DND-41 (cell line): ENCODE measurements around the gene ELN.

ENCODE experiments used
- EZH2 ChIP-seq: IDR thresholded peaks from 3 replicates; pipeline ENCODE4 v1.6.1; 2012; ENCODE audit warnings: borderline replicate concordance, low read depth, mild to moderate bottlenecking, moderate library complexity, low read length, inconsistent platforms; ENCODE audit not compliant: severe bottlenecking
- TF ChIP-seq, protein P1 (sequence below): IDR thresholded peaks from 2 replicates; pipeline ENCODE4 v1.5.1; 2012; ENCODE audit warnings: borderline replicate concordance, low read length, moderate library complexity, mild to moderate bottlenecking; ENCODE audit not compliant: poor library complexity, severe bottlenecking; ENCODE audit errors: extremely low read depth

DNA sequence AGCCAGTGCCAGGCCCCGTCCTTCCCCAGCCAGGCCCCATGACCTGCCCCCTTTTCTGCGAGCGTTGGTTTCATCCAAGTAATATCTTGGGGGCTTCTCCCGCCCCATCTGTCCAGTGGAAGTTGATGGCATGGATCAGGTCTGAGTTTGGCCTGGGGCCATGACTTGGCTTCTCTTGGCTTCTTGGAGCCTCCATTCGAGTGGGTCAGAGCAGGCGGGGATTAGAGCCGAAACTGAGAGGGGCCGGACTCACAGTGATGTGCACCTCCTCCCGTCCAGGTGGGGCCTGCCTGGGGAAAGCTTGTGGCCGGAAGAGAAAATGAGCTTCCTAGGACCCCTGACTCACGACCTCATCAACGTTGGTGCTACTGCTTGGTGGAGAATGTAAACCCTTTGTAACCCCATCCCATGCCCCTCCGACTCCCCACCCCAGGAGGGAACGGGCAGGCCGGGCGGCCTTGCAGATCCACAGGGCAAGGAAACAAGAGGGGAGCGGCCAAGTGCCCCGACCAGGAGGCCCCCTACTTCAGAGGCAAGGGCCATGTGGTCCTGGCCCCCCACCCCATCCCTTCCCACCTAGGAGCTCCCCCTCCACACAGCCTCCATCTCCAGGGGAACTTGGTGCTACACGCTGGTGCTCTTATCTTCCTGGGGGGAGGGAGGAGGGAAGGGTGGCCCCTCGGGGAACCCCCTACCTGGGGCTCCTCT, 40.6 kb downstream of the ELN start:
- TF ChIP-seq, protein P1, sequence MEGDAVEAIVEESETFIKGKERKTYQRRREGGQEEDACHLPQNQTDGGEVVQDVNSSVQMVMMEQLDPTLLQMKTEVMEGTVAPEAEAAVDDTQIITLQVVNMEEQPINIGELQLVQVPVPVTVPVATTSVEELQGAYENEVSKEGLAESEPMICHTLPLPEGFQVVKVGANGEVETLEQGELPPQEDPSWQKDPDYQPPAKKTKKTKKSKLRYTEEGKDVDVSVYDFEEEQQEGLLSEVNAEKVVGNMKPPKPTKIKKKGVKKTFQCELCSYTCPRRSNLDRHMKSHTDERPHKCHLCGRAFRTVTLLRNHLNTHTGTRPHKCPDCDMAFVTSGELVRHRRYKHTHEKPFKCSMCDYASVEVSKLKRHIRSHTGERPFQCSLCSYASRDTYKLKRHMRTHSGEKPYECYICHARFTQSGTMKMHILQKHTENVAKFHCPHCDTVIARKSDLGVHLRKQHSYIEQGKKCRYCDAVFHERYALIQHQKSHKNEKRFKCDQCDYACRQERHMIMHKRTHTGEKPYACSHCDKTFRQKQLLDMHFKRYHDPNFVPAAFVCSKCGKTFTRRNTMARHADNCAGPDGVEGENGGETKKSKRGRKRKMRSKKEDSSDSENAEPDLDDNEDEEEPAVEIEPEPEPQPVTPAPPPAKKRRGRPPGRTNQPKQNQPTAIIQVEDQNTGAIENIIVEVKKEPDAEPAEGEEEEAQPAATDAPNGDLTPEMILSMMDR, result no peak
- no peak for TF ChIP-seq EZH2
